ENCODE measurements around the gene MYO5A. TPM values are rescaled to one million over a fixed set of nuclear protein-coding genes. Genes with fewer than 3 reads are reported as not detected.

The MYO5A gene
- total RNA-seq, 1 experiment from 2014 or later: 21.8 TPM

DNA sequence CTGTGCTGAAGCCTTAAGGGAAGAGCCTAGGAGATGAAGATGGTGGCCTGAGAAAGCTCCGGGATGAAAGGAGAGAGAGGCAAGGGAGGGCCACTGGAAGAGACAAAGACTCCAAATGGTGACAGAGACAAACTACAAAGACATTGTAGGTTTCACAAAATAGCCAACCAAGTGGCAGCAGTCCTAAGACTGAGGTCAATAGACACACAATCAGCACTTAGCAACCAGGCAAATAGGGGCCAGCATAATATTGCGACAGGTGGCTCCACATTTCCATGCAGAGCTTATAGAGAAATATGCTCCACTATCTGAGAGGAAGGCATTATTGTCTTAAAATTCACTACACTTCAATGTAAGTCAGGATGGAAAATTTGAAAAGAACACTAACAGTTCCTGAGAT lies 211.0 kb downstream of the MYO5A start:
- Histone ChIP-seq H4K20me1 (ENCODE audit: control insufficient read depth, insufficient read depth, insufficient read length) (no peaks in the 10 kb centered on the region), H2BK5ac (ENCODE audit: insufficient read length, low read length) (no peak overlapping the region), H2AFZ (ENCODE audit: low read length) (no peak overlapping the region), H3K4me2 (ENCODE audit: insufficient read depth, insufficient read length, low read length) (no peak overlapping the region), H3K4ac (ENCODE audit: low read depth, low read length) (no peak overlapping the region), H3K23me2 (ENCODE audit: insufficient read length, low read depth, low read length, poor library complexity, severe bottlenecking) (no peaks in the 10 kb centered on the region), H3K56ac (ENCODE audit: insufficient read length, low read depth, low read length) (no peak overlapping the region), H4K5ac (ENCODE audit: insufficient read length, low read depth, low read length) (no peak overlapping the region), H3K27me3 (ENCODE audit: insufficient read depth, low read length) (no peaks in the 10 kb centered on the region), H3K14ac (ENCODE audit: insufficient read depth, low read length) (no peak overlapping the region), H4K8ac (replicated peaks; ENCODE audit: insufficient read length, low read depth, low read length) (no peak overlapping the region), H3T11ph (ENCODE audit: low read length) (no peak overlapping the region), H3K9me3 (ENCODE audit: control insufficient read depth, low read depth, low read length) (no peaks in the 10 kb centered on the region), H2BK15ac (ENCODE audit: low read depth, low read length) (no peak overlapping the region), H2AK5ac (ENCODE audit: insufficient read length, low read length) (no peak overlapping the region), H2BK12ac (ENCODE audit: insufficient read length, low read depth, low read length) (no peak overlapping the region), H2BK20ac (ENCODE audit: low read depth, low read length, poor library complexity, severe bottlenecking) (no peak overlapping the region), H3K27ac (ENCODE audit: insufficient read length, low read depth, low read length) (no peak overlapping the region), H3K9ac (ENCODE audit: extremely low read depth, insufficient read length, low read length) (no peak overlapping the region), H3K18ac (ENCODE audit: insufficient read length, low read depth, low read length) (no peak overlapping the region), H3K79me2 (ENCODE audit: insufficient read depth, low read length) (no peaks in the 10 kb centered on the region), H3K4me1 (ENCODE audit: insufficient read depth, low read length) (no peaks in the 10 kb centered on the region), H3K23ac (ENCODE audit: insufficient read length, low read depth, low read length) (no peak overlapping the region), H4K91ac (ENCODE audit: insufficient read length, low read depth, low read length) (no peak overlapping the region), H2BK120ac (ENCODE audit: low read depth, low read length, poor library complexity, severe bottlenecking) (no peak overlapping the region), H3K79me1 (ENCODE audit: insufficient read depth, low read depth, low read length, poor library complexity, severe bottlenecking) (no peaks in the 10 kb centered on the region)
- no peak for DNase-seq
- H3K27ac Mint-ChIP-seq: peak overlapping the region in 2 of 3 experiments; percentile 8 to 10; a peak in 1 of 7 replicates
- WGBS (ENCODE audit: extremely low coverage, insufficient read length, low lambda C conversion rate): no CpG with 5 or more reads among the region's 2 CpGs
- H3K4me3 Mint-ChIP-seq: no peak overlapping the region
- TF ChIP-seq, protein P1, sequence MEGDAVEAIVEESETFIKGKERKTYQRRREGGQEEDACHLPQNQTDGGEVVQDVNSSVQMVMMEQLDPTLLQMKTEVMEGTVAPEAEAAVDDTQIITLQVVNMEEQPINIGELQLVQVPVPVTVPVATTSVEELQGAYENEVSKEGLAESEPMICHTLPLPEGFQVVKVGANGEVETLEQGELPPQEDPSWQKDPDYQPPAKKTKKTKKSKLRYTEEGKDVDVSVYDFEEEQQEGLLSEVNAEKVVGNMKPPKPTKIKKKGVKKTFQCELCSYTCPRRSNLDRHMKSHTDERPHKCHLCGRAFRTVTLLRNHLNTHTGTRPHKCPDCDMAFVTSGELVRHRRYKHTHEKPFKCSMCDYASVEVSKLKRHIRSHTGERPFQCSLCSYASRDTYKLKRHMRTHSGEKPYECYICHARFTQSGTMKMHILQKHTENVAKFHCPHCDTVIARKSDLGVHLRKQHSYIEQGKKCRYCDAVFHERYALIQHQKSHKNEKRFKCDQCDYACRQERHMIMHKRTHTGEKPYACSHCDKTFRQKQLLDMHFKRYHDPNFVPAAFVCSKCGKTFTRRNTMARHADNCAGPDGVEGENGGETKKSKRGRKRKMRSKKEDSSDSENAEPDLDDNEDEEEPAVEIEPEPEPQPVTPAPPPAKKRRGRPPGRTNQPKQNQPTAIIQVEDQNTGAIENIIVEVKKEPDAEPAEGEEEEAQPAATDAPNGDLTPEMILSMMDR (conservative IDR thresholded peaks at IDR 0.05): no peak
- no peaks in the 10 kb centered on the region for H3K4me1 Mint-ChIP-seq
- H3K27me3 Mint-ChIP-seq (ENCODE audit: low read depth): no peaks in the 10 kb centered on the region; the same call in 1 of the 2 replicates
- peaks cover 5 to 25% (median 19%) of the 10 kb centered on the region in 3 experiments; a peak in 6 of 7 replicates for H3K36me3 Mint-ChIP-seq (ENCODE audit: insufficient read depth in 1 of 3, low read depth in 3 of 3)
- no peaks in the 10 kb centered on the region for H3K9me3 Mint-ChIP-seq
